K562 (cell line): ENCODE measurements around the gene NTN4. TPM values are rescaled to one million over a fixed set of nuclear protein-coding genes. Genes with fewer than 3 reads are reported as not detected.

ENCODE experiments used
- BACH1 ChIP-seq: fragments of 200-800 bp; sonication (Bioruptor generic); IDR thresholded peaks from 2 replicates; pipeline ENCODE4 v1.6.1; 2016; ENCODE audit warnings: missing genetic modification characterization, missing compliant biosample characterization
- DDX20 ChIP-seq: fragments of 450-650 bp; IDR thresholded peaks from 2 replicates; pipeline ENCODE4 v1.6.1; 2016; ENCODE audit warnings: missing genetic modification characterization, low read depth, mild to moderate bottlenecking, missing compliant biosample characterization, moderate library complexity
- GTF3C2 ChIP-seq: IDR thresholded peaks from 3 replicates; pipeline ENCODE4 v1.6.1; 2011; ENCODE audit warnings: borderline replicate concordance, mild to moderate bottlenecking, moderate library complexity; ENCODE audit not compliant: insufficient read length; ENCODE audit errors: extremely low read depth
- SMAD4 ChIP-seq: fragments of 250-450 bp; sonication (Bioruptor Pico); conservative IDR thresholded peaks from 2 replicates; pipeline ENCODE4 v1.8.0; 2021; ENCODE audit warnings: inconsistent platforms, mild to moderate bottlenecking, moderate library complexity
- ZFPM2 ChIP-seq: fragments of 250-450 bp; sonication (Bioruptor Pico); IDR thresholded peaks from 2 replicates; pipeline ENCODE4 v1.5.1; 2022; ENCODE audit warnings: mild to moderate bottlenecking
- ZNF318 ChIP-seq, 2 experiments: fragments of 450-650 bp; IDR thresholded peaks; 2 replicates each; pipeline ENCODE4 v1.6.1; 2016; ENCODE audit warnings: mild to moderate bottlenecking in 2 of 2, borderline replicate concordance in 1 of 2, low read depth in 1 of 2, moderate library complexity in 1 of 2
- ZNF764 ChIP-seq: fragments of 250-450 bp; sonication (Bioruptor Pico); IDR thresholded peaks from 2 replicates; pipeline ENCODE4 v1.4.0; 2020; ENCODE audit warnings: low read depth, mild to moderate bottlenecking, moderate library complexity
- polyA plus RNA-seq, 8 experiments: library from polyadenylated mRNA; depleted of rRNA in 4 of 8; stranded (reverse) in 5 of 8; unstranded in 3 of 8; fragments of >200 nt; fragmentation: Nextera tagmentation in 2 of 8; fragmentation: Illumina TruSeq in 1 of 8; extraction: Ambion mirVana in 2 of 8; extraction: Trizol in 1 of 8; gene quantifications; 2 replicates each; pipeline versions ENCODE4 v1.2.1 to v1.2.3, GENCODE V29; 2011 to 2014; ENCODE audit warnings: inconsistent platforms in 1 of 8, missing spikeins in 1 of 8
- total RNA-seq, 7 experiments: library from RNA; depleted of rRNA in 6 of 7; stranded (reverse); fragments of >200 nt in 6 of 7; fragmentation: Illumina TruSeq in 2 of 7; extraction: Trizol in 2 of 7; gene quantifications; 2 replicates each; pipeline versions ENCODE4 v1.2.1 to v1.2.3, GENCODE V29; 2011 to 2021; ENCODE audit warnings: low replicate concordance in 1 of 7

The NTN4 gene
- total and polyA plus RNA-seq, 9 of the 15 experiments (the other 6 are each of a cell fraction or from before 2014, with no cell fraction given) = 0.13 TPM; not detected in 8

- TF ChIP-seq ZNF318 (IDR thresholded peaks at IDR 0.05; ENCODE audit: borderline replicate concordance in 1 of 2, low read depth in 1 of 2) (no peak), BACH1 (tag) (no peak), DDX20 (no peak), SMAD4 (CRISPR knock-in tag) (no peak), ZNF764 (CRISPR knock-in tag) (no peak), ZFPM2 (no peak), GTF3C2 (no peak)
- TF ChIP-seq, all 486 proteins: peak for 0
Measured at GRCh38 chr12:95622879-95623278, 167.7 kb downstream of the NTN4 start (continued).
